ENCODE measurements around the gene UAP1L1.

UAP1L1 gene

DNA sequence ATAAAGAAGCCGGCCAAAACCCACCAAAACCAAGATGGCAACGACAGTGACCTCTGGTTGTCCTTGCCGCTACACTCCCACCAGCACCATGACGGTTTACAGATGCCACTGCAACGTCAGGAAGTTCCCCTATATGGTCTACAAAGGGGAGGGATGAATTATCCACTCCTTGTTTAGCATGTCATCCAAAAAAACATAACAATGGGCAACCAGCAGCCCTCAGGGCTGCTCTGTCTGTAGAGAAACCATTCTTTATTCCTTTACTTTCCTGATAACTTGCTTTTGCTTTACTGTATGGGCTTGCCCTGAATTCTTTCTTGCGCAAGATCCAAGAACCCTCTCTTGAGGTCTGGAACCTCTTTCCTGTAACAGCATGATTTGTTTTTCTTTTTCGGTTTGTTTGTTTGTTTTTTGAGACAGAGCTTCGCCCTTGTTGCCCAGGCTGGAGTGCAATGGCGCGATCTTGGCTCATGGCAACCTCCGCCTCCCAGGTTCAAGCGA, 2.0 kb upstream of the UAP1L1 start:
- no peak for DNase-seq (ENCODE audit: low spot score)

DNA sequence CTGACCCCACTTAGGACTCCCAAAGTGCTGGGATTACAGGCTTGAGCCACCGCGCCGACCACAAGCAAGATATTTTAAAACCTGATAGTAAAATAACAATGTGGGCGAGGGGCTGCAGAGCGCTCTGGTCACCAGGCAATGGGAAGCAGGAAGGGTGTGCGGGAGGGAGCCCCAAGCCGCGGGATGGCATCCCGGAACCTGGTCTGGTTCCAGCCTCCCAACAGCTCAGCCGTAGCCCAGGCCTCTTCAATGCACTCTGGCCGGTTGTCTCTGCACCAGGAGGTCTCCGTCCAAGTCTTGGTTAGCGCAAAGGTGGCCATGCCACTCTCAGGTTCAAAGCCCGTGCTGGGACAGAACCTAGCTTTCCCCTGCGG, 694 bp upstream of the UAP1L1 start:
- DNase-seq (ENCODE audit: low spot score), result no peak

DNA sequence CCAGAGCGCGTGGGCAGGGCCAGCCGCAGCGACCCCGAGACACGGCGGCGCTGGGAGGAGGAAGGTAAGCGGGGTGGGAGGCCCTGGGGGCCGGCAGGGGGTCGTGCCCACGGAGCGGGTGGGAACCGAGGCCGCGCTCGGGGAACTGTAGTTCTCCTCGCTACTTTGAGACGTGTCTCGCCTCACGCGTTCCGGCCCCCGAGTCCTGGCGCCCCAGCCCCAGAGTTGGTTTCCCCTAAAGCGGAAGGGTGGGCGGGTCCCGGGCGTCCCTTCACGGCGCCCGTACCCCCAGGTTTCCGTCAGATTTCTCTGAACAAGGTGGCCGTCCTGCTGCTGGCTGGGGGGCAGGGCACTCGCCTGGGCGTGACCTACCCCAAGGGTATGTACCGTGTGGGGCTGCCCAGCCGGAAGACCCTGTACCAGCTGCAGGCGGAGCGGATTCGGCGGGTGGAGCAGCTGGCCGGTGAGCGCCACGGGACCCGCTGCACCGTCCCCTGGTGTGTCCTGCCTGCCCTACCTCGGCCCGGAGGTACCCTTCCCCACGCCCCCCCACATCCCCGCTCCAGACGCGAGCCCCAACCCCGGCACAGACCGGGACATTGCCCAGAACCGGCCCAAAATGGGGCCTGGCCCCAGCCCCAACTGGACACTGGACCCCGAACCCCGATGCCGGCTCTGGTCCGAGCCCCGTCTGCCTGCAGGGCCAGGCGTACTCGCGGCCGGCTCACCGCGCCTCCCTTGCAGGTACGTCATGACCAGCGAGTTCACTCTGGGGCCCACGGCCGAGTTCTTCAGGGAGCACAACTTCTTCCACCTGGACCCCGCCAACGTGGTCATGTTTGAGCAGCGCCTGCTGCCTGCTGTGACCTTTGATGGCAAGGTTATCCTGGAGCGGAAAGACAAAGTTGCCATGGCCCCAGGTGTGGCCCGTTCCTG, 709 bp downstream of the UAP1L1 start:
- no peak for DNase-seq (ENCODE audit: low spot score)

DNA sequence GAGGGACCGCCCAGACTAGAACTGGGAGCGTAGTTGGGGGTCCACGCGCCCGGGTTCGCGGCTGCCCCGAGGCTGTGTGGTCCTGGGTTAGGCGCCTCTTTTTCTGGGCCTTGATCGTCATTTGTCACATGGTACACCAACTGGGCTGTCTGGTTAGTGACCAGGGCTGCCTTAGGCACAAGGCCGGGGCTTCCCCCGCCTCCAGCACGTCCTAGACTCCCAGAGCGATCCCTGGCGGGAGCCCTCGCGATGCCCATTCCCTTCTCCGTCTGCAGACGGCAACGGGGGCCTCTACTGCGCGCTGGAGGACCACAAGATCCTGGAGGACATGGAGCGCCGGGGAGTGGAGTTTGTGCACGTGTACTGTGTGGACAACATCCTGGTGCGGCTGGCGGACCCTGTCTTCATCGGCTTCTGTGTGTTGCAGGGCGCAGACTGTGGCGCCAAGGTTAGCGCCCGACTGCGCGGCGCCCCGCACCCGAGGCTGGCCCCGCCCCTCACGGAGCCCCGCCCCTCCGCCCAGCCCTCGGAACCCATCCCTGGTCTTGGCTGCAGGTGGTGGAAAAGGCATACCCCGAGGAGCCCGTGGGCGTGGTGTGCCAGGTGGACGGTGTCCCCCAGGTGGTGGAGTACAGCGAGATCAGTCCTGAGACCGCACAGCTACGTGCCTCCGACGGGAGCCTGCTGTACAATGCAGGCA, 1.5 kb downstream of the UAP1L1 start:
- no peak for DNase-seq (ENCODE audit: low spot score)

DNA sequence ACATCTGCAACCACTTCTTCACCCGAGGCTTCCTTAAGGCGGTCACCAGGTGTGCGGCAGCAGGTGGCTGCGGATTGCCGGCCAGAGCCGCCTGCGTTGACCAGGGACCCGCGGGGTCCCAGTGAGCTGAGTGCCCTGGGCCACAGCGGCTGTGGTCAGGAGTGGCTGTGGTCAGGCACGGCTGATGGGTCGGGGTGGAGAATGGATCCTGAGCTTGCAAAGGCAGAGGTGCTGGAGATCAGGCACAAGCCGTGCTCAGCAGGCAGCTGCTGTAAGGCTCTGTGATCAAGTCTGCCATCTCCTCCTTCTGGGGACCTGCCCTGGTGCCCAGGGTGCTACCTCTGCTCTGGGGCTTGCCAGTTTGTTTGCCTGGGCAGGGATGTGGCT, 2.1 kb downstream of the UAP1L1 start:
- DNase-seq (ENCODE audit: low spot score), result no peak

- no peak for DNase-seq (ENCODE audit: low spot score)
Observed at GRCh38 chr9:137080260-137081122, 3.2 kb downstream of the UAP1L1 start.

GRCh38 chr9:137082222-137082924, 5.1 kb downstream of the UAP1L1 start:
- no peak for DNase-seq (ENCODE audit: low spot score)

- no peak for DNase-seq (ENCODE audit: low spot score)
Observed at GRCh38 chr9:137082925-137083290, 5.6 kb downstream of the UAP1L1 start.

DNA sequence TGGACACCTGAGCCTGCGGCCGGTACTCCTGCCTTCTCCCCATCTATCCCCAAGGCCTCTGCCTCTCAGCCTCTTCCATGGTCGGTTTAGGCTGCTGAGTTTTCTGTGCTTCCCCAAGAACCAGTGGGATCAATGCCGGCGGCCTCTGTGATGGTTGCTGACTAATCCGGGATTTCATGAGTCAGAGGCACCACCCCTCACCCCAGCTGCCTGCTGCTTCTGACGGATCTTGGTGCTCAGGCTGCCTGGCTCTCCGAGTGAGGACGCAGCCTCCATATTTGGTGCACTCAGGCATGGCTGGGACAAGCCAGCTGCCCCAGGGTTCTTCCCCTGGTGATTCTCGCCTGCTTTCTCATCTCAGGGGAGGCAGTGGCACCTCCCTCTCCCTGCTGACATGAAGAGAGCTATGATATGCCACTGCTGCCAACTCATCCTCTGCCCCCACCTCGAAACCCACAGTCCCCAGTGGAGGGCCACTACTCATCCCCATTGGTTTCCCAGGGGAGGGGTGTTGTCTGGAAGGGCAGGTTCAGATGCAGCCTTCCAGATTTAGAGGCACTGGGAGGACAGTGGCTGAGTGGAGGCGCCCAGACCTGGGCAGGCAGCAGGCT, 6.2 kb downstream of the UAP1L1 start:
- no peak for DNase-seq (ENCODE audit: low spot score)

DNA sequence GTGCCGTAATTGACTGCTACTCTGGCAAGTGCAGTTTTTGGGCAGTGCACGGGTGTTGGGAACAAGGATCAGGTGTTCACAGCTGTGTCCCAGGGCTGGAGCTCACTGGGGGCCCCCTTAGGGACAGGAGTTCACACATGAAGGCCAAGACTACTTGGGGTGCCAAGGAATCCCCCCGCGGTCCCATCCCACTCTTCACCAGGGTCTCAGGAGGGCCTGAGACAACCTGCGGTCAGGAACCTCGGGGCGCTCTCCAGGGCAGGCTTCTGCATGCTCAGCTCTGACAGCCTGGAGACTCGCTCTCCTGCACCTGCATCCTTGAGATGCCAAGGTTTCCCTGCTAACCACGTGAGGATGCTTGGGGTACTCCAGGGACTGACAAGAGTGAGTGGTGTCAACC, 7.2 kb downstream of the UAP1L1 start:
- no peak for DNase-seq (ENCODE audit: low spot score)

DNA sequence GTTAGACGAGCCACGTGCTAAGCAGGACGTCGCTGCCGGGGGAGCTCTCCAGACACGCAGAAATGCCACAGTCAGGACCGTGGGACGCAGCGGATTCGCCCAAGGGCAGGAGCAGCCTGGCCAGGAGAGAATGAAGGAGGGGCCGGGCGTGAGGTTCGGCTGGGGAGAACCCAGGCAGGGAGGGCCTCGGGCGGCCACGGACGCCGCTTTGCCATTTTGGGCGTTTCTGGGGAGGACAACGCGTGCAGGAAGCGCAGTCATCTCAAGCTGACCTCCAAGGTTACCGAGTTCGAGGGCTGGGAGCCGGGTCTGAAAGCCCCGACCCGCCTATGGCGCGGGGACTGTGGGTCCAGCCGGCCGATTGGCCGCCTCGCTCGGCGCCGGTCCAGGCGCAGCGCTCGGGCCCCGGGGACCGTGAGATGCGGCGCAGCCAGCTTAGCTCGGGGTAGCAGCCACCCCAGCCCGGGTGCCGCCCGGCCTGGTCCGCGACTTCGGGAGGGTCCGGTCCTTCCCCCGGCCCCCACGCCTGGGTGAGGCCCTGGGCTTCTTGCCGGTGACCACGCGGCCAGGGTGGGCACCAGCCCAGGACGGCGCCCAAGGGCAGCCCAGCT, 8.7 kb downstream of the UAP1L1 start:
- peak; percentile 15 for DNase-seq (ENCODE audit: low spot score)

DNA sequence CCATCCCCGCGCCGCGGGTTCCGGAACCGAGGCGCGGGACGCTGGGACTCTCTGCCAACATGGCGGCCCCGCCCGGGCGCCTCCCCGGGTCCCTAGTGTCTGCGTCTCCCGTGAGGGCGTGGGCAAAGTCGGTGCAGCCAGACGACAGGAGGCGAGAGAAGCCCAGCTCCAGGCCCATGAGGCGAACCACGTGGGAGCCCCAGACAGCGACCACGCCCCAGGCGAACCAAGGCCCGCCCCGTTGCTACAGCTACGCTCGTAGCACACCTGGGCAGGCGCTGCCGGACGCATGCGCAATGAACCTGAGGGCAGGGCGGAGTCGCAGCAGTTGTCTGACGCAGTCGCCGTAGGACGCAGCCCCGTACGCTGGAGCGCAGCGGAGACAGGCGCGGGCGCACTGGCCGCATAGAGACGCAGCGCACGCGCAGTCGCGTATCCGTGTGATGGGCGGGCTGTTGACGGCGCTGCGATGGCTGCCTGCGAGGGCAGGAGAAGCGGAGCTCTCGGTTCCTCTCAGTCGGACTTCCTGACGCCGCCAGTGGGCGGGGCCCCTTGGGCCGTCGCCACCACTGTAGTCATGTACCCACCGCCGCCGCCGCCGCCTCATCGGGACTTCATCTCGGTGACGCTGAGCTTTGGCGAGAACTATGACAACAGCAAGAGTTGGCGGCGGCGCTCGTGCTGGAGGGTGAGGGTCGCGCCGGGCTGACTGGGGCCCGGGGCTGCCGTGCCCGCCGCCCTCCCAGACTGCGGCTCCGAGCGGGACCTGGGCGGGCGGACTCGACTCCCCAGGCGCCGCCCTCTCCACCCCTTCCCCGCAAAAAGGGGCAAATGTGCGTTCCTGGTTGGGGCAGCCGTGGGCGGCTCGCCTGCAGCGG, 9.5 kb downstream of the UAP1L1 start, which contains the start of gene MAN1B1:
Gene MAN1B1, plus strand, starts transcription at position 455 of the 878 bp plus-strand sequence. Its CDS starts 15 bp downstream, at position 470.
- peak; percentile 99 for DNase-seq (ENCODE audit: low spot score)

- DNase-seq (ENCODE audit: low spot score), result no peak
Observed at GRCh38 chr9:137087409-137087925, 10.2 kb downstream of the UAP1L1 start.

DNA sequence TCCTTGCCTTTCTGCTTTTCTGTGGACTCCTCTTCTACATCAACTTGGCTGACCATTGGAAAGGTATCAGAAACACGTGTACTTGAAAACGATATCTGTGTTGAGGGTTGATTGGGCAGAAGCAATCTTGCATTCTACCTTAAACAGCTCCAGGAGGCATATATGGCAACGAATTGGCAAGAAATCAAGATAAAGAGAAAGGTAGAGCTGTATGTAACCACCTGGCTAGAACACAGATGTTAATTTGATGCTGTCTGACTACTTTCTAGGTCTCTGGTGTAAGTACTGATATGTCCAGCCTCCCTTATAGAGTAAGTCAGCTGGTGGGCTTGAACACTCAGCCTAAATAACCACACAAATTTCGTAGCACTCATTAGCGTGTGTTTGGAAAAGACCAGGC, 10.8 kb downstream of the UAP1L1 start:
- DNase-seq (ENCODE audit: low spot score), result no peak

DNA sequence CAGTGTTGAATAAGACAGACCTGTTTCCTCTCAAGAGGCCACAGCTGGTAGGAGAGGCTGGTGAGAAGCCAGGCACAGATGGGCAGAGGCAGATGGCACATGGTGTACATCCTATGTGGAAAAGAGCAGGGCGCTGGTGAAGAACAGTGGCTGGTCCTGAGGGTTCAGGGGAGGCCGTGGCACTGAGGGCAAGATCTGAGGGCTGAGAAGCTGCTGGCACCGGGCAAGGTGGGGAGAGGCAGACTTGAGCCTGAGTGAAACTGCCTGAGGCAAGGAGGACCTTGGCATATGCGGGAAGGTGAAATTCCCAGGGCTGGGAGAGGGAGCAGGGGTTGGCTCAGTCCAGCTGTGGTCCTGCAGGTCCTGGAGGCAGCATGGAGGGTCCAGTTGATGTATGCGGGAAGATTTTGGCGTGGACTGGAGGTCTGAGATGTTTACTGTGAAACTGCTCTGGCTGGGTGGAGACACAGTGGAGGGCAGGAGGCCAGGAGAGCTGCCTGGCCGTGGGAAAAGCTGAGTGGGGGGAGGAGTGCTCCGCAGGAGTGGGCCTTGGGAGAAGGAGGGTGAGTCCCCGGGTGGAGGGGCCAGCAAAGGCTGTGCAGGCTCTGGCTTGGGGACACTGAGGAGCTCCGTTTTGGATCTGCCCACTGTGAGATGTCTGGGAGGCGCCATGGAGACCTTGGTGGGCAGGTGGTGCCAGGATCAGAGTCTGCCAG, 12.1 kb downstream of the UAP1L1 start:
- DNase-seq (ENCODE audit: low spot score), result no peak

GRCh38 chr9:137095664-137096517, 18.6 kb downstream of the UAP1L1 start:
- no peak for DNase-seq (ENCODE audit: low spot score)

GRCh38 chr9:137096785-137097546, 19.6 kb downstream of the UAP1L1 start:
- DNase-seq (ENCODE audit: low spot score), result no peak

Measured in hematopoietic multipotent progenitor cell treated with erythropoietin and hydrocortisone succinate and interleukin-3 and kit ligand, for 15 days (in vitro differentiated cells).